Liver (tissue), 9 donors: ENCODE measurements around the gene BCL3. TPM values are rescaled to one million over a fixed set of nuclear protein-coding genes. Genes with fewer than 3 reads are reported as not detected.

Experiments used
- DNase-seq: peaks from one replicate; pipeline ENCODE4 v3.0.0-alpha.2; 2017; ENCODE audit warnings: low spot score
- H3K27ac ChIP-seq, 2 donors: one replicate each; pipeline ENCODE4 v1.7.0; 2013; ENCODE audit warnings: inconsistent platforms in 2 of 2, low read length in 2 of 2, control low read depth in 1 of 2, low read depth in 1 of 2, mild to moderate bottlenecking in 1 of 2
- H3K27me3 ChIP-seq, 4 donors: one replicate each; pipeline versions ENCODE4 v1.6.1 to v1.7.0; 2013; ENCODE audit warnings: low read length in 3 of 4, inconsistent platforms in 1 of 4, mild to moderate bottlenecking in 1 of 4, moderate library complexity in 1 of 4; ENCODE audit not compliant: control insufficient read depth in 4 of 4, insufficient read depth in 4 of 4
- H3K36me3 ChIP-seq, 4 donors: one replicate each; pipeline versions ENCODE4 v1.6.1 to v1.7.0; 2013; ENCODE audit warnings: low read length in 3 of 4, mild to moderate bottlenecking in 3 of 4, low read depth in 1 of 4, moderate library complexity in 1 of 4; ENCODE audit not compliant: control insufficient read depth in 4 of 4, insufficient read depth in 3 of 4
- H3K4me1 ChIP-seq, 4 donors: one replicate each; pipeline versions ENCODE4 v1.6.1 to v1.7.0; 2013; ENCODE audit warnings: low read length in 3 of 4, mild to moderate bottlenecking in 3 of 4, moderate library complexity in 1 of 4; ENCODE audit not compliant: control insufficient read depth in 4 of 4, insufficient read depth in 4 of 4
- H3K4me3 ChIP-seq, 3 donors: one replicate each; pipeline versions ENCODE4 v1.6.1 to v1.7.0; 2013; ENCODE audit warnings: low read length in 3 of 3, control low read depth in 1 of 3, low read depth in 1 of 3, mild to moderate bottlenecking in 1 of 3
- H3K9ac ChIP-seq, 2 donors: one replicate each; pipeline ENCODE4 v1.7.0; 2013; ENCODE audit warnings: low read length in 2 of 2, mild to moderate bottlenecking in 2 of 2, moderate library complexity in 2 of 2, control low read depth in 1 of 2, low read depth in 1 of 2
- H3K9me3 ChIP-seq, 4 donors: one replicate each; pipeline versions ENCODE4 v1.6.1 to v1.7.0; 2013; ENCODE audit warnings: low read length in 3 of 4; ENCODE audit not compliant: control insufficient read depth in 4 of 4
- EGR1 ChIP-seq, 2 donors: IDR thresholded peaks; 2 replicates each; pipeline ENCODE4 v1.6.1; 2016 to 2018; ENCODE audit warnings: antibody characterized with exemption in 2 of 2, low read depth in 2 of 2
- FOXA1 ChIP-seq: IDR thresholded peaks from 2 replicates; pipeline ENCODE4 v1.6.1; 2016; ENCODE audit warnings: antibody characterized with exemption
- FOXA2 ChIP-seq: IDR thresholded peaks from 2 replicates; pipeline ENCODE4 v1.6.1; 2016; ENCODE audit warnings: antibody characterized with exemption
- GABPA ChIP-seq, 2 donors: IDR thresholded peaks in 1 of 2; conservative IDR thresholded peaks in 1 of 2; 2 replicates each; pipeline ENCODE4 v1.6.1; 2016; ENCODE audit warnings: antibody characterized with exemption in 2 of 2, mild to moderate bottlenecking in 1 of 2, moderate library complexity in 1 of 2
- HNF4A ChIP-seq, 2 donors: conservative IDR thresholded peaks; 2 replicates each; pipeline ENCODE4 v1.6.1; 2016; ENCODE audit warnings: antibody characterized with exemption in 2 of 2, mild to moderate bottlenecking in 2 of 2
- HNF4G ChIP-seq: IDR thresholded peaks from 2 replicates; pipeline ENCODE4 v1.6.1; 2016; ENCODE audit warnings: antibody characterized with exemption
- JUND ChIP-seq, 2 donors: IDR thresholded peaks; 2 replicates each; pipeline ENCODE4 v1.6.1; 2016; ENCODE audit warnings: antibody characterized with exemption in 2 of 2
- NR2F2 ChIP-seq: IDR thresholded peaks from 2 replicates; pipeline ENCODE4 v1.6.1; 2016; ENCODE audit warnings: antibody characterized with exemption
- RAD21 ChIP-seq, 2 donors: IDR thresholded peaks; 2 replicates each; pipeline ENCODE4 v1.6.1; 2016; ENCODE audit warnings: antibody characterized with exemption in 2 of 2, mild to moderate bottlenecking in 2 of 2
- RXRA ChIP-seq, 2 donors: IDR thresholded peaks; 2 replicates each; pipeline ENCODE4 v1.6.1; 2017 to 2018; ENCODE audit warnings: antibody characterized with exemption in 2 of 2, mild to moderate bottlenecking in 1 of 2
- SP1 ChIP-seq: IDR thresholded peaks from 2 replicates; pipeline ENCODE4 v1.6.1; 2018; ENCODE audit warnings: antibody characterized with exemption, mild to moderate bottlenecking
- TAF1 ChIP-seq: conservative IDR thresholded peaks from 2 replicates; pipeline ENCODE4 v1.6.1; 2016; ENCODE audit warnings: antibody characterized with exemption, mild to moderate bottlenecking
- YY1 ChIP-seq: IDR thresholded peaks from 2 replicates; pipeline ENCODE4 v1.6.1; 2016; ENCODE audit warnings: antibody characterized with exemption, mild to moderate bottlenecking
- WGBS: extraction: QIAGEN DNeasy Blood & Tissue Kit; methylation state at CpG from one replicate; pipeline ENCODE4 v1.1.7; 2013; 5-methylcytosine and 5-hydroxymethylcytosine counted together
- polyA plus RNA-seq, 2 donors: library from polyadenylated mRNA; stranded (reverse) in 1 of 2; unstranded in 1 of 2; fragments of 200-250 nt in 1 of 2; fragments of >200 nt in 1 of 2; fragmentation: Nextera tagmentation in 1 of 2; extraction: Ambion mirVana in 1 of 2; gene quantifications; one replicate each; pipeline versions ENCODE4 v1.2.1 to v1.2.3, GENCODE V29; 2013 to 2015
- total RNA-seq, 2 donors: library from RNA; depleted of rRNA; stranded (reverse); fragments of >200 nt; gene quantifications; one replicate each; pipeline ENCODE4 v1.2.3, GENCODE V29; 2014
- TF ChIP-seq, protein P1 (sequence below): IDR thresholded peaks from 2 replicates; pipeline ENCODE4 v1.6.1; 2016; ENCODE audit warnings: antibody characterized with exemption
- TF ChIP-seq, protein P2 (sequence below): IDR thresholded peaks from 2 replicates; pipeline ENCODE4 v1.6.1; 2016; ENCODE audit warnings: antibody characterized with exemption
- TF ChIP-seq, protein P3 (sequence below): IDR thresholded peaks from 2 replicates; pipeline ENCODE4 v1.6.1; 2016; ENCODE audit warnings: antibody characterized with exemption, mild to moderate bottlenecking
- TF ChIP-seq, protein P4 (sequence below): IDR thresholded peaks from 2 replicates; pipeline ENCODE4 v1.6.1; 2016; ENCODE audit warnings: antibody characterized with exemption
- TF ChIP-seq, protein P5 (sequence below): fragments of 150-350 bp; IDR thresholded peaks from 2 replicates; pipeline ENCODE4 v1.5.1; 2017; ENCODE audit warnings: improper control_type of control experiment, low read depth, low read length; ENCODE audit not compliant: missing input control
- donor health status: healthy.
- donor health status: healthy.
- donor health status: healthy.
- donor health status: healthy.
- donor health status: healthy.

The BCL3 gene
- total and polyA plus RNA-seq, 4 donors: 4.5 to 63.6 (median 19.7) TPM

DNA sequence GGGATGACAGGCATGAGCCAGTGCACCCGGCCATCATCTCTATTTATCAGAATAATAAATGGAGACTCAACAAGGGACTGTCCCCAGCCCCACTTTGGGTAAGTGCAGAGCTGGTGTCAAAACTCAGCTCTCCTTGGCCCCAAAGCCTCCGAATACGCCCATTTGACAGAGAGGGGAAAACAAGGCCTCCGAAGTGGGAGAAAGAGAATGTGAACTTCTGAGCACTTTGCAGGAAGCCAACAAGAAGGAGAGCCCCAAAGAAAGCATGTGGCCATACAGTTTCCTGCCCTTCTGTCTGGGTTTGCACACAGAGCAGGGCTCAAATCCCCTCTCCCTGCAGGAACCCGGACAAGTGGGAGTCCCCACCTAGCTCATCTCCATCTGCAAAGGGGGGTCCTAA lies 48.0 kb upstream of the BCL3 start:
- WGBS: 92% methylated on average over 5 of the region's 5 CpGs
- Histone ChIP-seq H3K9ac (no peak overlapping the region), H3K36me3 (no peaks in the 10 kb centered on the region), H3K27ac (no peak overlapping the region), H3K27me3 (no peaks in the 10 kb centered on the region), H3K9me3 (no peaks in the 10 kb centered on the region), H3K4me1 (peaks cover 4 to 23% (median 21%) of the 10 kb centered on the region in 4 donors), H3K4me3 (no peak overlapping the region)
- no peak for DNase-seq
- TF ChIP-seq, protein P1, sequence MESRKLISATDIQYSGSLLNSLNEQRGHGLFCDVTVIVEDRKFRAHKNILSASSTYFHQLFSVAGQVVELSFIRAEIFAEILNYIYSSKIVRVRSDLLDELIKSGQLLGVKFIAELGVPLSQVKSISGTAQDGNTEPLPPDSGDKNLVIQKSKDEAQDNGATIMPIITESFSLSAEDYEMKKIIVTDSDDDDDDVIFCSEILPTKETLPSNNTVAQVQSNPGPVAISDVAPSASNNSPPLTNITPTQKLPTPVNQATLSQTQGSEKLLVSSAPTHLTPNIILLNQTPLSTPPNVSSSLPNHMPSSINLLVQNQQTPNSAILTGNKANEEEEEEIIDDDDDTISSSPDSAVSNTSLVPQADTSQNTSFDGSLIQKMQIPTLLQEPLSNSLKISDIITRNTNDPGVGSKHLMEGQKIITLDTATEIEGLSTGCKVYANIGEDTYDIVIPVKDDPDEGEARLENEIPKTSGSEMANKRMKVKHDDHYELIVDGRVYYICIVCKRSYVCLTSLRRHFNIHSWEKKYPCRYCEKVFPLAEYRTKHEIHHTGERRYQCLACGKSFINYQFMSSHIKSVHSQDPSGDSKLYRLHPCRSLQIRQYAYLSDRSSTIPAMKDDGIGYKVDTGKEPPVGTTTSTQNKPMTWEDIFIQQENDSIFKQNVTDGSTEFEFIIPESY: no peak
- TF ChIP-seq, protein P2, sequence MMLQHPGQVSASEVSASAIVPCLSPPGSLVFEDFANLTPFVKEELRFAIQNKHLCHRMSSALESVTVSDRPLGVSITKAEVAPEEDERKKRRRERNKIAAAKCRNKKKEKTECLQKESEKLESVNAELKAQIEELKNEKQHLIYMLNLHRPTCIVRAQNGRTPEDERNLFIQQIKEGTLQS: no peak
- TF ChIP-seq, protein P3, sequence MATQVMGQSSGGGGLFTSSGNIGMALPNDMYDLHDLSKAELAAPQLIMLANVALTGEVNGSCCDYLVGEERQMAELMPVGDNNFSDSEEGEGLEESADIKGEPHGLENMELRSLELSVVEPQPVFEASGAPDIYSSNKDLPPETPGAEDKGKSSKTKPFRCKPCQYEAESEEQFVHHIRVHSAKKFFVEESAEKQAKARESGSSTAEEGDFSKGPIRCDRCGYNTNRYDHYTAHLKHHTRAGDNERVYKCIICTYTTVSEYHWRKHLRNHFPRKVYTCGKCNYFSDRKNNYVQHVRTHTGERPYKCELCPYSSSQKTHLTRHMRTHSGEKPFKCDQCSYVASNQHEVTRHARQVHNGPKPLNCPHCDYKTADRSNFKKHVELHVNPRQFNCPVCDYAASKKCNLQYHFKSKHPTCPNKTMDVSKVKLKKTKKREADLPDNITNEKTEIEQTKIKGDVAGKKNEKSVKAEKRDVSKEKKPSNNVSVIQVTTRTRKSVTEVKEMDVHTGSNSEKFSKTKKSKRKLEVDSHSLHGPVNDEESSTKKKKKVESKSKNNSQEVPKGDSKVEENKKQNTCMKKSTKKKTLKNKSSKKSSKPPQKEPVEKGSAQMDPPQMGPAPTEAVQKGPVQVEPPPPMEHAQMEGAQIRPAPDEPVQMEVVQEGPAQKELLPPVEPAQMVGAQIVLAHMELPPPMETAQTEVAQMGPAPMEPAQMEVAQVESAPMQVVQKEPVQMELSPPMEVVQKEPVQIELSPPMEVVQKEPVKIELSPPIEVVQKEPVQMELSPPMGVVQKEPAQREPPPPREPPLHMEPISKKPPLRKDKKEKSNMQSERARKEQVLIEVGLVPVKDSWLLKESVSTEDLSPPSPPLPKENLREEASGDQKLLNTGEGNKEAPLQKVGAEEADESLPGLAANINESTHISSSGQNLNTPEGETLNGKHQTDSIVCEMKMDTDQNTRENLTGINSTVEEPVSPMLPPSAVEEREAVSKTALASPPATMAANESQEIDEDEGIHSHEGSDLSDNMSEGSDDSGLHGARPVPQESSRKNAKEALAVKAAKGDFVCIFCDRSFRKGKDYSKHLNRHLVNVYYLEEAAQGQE: no peak
- TF ChIP-seq HNF4G: no peak
- no peak for TF ChIP-seq NR2F2
- TF ChIP-seq SP1: no peak
- TF ChIP-seq YY1: no peak
- TF ChIP-seq FOXA1: no peak
- no peak for TF ChIP-seq TAF1
- TF ChIP-seq RXRA (IDR thresholded peaks at IDR 0.05): no peak
- TF ChIP-seq RAD21 (IDR thresholded peaks at IDR 0.05): no peak
- no peak for TF ChIP-seq JUND (IDR thresholded peaks at IDR 0.05)
- TF ChIP-seq, protein P4, sequence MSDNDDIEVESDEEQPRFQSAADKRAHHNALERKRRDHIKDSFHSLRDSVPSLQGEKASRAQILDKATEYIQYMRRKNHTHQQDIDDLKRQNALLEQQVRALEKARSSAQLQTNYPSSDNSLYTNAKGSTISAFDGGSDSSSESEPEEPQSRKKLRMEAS: no peak
- TF ChIP-seq HNF4A (conservative IDR thresholded peaks at IDR 0.05): no peak
- no peak for TF ChIP-seq FOXA2
- TF ChIP-seq EGR1 (IDR thresholded peaks at IDR 0.05; ENCODE audit: low read depth in 2 of 2): no peak
- TF ChIP-seq, protein P5, sequence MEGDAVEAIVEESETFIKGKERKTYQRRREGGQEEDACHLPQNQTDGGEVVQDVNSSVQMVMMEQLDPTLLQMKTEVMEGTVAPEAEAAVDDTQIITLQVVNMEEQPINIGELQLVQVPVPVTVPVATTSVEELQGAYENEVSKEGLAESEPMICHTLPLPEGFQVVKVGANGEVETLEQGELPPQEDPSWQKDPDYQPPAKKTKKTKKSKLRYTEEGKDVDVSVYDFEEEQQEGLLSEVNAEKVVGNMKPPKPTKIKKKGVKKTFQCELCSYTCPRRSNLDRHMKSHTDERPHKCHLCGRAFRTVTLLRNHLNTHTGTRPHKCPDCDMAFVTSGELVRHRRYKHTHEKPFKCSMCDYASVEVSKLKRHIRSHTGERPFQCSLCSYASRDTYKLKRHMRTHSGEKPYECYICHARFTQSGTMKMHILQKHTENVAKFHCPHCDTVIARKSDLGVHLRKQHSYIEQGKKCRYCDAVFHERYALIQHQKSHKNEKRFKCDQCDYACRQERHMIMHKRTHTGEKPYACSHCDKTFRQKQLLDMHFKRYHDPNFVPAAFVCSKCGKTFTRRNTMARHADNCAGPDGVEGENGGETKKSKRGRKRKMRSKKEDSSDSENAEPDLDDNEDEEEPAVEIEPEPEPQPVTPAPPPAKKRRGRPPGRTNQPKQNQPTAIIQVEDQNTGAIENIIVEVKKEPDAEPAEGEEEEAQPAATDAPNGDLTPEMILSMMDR: no peak
- TF ChIP-seq GABPA (IDR thresholded peaks at IDR 0.05 in 1 of 2, conservative IDR thresholded peaks at IDR 0.05 in 1 of 2): no peak
